OCI-LY7 (cell line): ENCODE measurements around the gene NHP2.

Source experiments
- CTCF ChIP-seq: fragments of 200-600 bp; sonication (generic); conservative IDR thresholded peaks from 2 replicates; pipeline ENCODE4 v1.5.1; 2014; ENCODE audit warnings: mild to moderate bottlenecking, antibody characterized with exemption, low read length, moderate library complexity, mixed read lengths
- EZH2phosphoT487 ChIP-seq: fragments of 200-600 bp; sonication (generic); IDR thresholded peaks from 2 replicates; pipeline ENCODE4 v1.6.1; 2018; ENCODE audit warnings: low read depth, borderline replicate concordance, mild to moderate bottlenecking, mixed run types, antibody characterized with exemption, low read length, moderate library complexity, mixed read lengths

- no peak for TF ChIP-seq CTCF
- no peak for TF ChIP-seq EZH2phosphoT487
Observed at GRCh38 chr5:178126556-178126955, 27.1 kb downstream of the NHP2 start.
